ENCODE data around the gene PRKCA.
"Not testable (repeated sequence)": the region's sequence is repeated elsewhere in the genome, so short reads cannot be mapped to it uniquely, and the experiment has no call there.

Gene PRKCA

DNA sequence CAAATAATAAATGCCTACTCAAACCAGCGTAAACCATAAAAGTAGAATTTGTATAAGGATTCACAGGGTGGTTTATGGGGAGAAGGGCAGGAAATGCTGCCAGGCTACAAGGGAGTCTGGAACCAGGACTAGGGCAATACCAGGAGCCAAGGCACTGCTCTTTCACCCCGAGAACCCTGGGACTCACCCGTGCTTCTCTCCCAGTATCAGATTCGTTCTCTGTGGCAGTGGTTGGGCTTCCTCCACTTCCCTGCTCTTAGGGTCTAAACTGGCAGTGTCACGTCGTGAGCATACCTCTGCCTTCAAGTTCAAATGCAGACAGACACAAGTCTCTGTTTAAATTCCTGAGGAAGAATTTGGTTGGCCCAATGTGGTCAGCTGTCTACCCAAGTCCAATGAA is 49.3 kb downstream of the PRKCA start:
- no peak for DNase-seq (ENCODE audit: low read depth)

DNA sequence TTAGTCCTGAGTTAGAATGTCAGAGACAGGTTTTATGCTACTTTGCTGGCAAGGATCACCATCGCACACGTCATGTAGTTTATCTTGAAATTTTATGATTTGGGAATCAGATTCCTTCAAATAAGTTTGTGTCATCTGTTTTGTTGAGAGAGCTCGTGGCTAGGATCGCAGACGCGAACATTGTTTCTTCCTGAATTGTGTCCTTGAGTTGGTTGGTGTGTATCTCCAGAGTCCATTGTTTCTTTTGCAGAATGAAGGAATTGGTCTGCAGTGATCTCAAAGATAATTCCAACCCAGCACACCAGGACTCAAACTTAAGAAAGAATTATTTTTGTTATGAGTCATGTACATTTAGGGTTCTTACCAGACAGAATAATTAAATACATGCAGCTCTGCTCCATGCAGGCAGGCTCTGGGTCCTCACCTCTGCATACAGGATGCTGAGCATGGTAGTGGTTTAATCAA is 51.6 kb downstream of the PRKCA start:
- no peak for DNase-seq (ENCODE audit: low read depth)

DNA sequence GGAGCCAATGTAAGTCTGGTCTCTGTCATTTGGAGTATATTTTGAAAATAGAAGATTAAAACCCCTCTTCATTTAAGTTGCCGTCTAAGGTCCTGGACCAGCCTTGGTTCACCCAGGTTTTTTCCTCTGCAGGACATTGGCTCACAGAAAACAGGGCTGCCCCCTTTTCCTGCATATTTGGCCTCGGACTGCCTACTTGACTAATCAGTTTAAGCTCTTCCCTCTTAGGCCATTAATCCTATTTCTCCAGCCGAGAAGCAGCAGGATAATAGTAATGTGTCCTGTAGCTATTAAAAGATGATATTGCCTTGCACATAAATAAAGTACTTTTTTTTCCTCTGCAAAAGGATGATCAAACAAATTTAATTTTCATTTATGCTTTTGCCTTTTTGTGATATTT is 52.1 kb downstream of the PRKCA start:
- no peak for DNase-seq (ENCODE audit: low read depth)

DNA sequence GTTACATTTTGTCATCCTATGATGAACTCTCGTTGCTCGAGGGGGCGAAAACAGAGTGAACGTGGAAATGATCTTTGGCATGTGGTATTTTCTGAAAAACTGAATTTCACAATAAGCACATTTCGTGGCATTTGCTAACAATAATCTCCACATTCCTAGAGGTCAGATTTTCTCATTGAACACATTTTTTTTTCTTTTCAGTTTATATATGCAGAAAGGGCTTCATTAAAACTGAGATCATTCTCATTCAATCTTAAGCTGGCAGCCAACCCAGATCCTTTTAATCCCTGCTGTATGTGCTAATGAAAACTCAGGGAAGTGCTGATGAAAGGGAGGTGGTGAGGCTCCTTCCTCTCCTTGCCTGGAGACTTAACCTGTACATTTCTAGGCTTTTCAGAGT is 52.6 kb downstream of the PRKCA start:
- no peak for DNase-seq (ENCODE audit: low read depth)

DNA sequence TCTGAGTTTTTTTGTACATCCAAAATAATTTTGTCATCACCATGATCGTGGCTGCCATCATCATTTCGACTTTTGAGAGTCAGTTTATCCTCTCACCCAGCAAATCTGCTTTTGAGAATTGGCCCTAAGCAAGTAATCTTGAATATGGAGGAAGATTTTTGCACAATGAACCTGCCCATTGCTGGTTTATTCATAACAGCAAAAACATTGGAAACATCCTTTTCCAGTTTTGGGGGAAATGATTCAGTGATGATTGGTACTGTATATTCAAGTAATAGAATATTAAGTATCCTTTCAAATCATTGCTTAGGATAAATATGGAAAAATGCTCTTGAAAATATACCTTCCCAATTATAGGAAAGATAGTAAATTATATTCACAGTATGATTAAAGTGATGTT is 53.1 kb downstream of the PRKCA start:
- no peak for DNase-seq (ENCODE audit: low read depth)

DNA sequence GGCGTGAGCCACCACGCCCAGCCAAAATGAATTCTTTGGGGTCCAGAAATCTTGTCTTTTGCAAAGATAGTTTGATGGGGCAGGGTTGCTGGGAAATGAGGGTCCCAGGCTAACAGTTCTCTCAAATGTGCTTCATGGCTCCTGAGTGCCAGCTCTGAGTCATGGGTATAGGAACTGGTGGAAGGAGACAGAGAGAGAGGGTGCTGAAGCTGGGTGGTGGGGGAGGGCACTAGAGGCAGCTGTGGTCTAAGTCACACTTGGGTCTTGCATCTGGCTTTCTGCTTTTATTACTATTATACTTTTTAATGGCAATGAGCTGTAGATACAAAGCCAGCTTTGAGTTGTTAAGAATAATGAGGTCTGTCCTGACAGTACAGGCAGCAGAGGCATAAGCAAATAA is 54.6 kb downstream of the PRKCA start:
- no peak for DNase-seq (ENCODE audit: low read depth)

DNA sequence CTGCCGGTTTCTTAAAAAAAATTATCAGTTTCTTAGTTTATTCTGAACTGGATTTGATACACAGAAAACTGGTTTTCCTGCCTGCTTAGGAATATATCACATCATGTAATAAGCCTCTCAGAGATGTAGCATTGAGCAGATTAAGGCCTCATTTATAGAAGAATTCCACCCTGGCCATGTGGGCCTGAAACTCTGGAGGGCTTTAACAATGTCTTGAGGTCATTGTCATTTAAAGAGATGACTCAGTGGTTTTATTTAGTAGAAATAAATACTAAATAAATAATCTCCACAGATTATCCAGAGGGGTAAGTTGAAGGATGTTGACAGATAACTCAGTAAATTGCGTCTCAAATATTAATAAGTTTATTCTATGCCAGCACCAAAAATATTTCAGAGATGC is 56.9 kb downstream of the PRKCA start:
- DNase-seq (ENCODE audit: low read depth) = no peak

DNA sequence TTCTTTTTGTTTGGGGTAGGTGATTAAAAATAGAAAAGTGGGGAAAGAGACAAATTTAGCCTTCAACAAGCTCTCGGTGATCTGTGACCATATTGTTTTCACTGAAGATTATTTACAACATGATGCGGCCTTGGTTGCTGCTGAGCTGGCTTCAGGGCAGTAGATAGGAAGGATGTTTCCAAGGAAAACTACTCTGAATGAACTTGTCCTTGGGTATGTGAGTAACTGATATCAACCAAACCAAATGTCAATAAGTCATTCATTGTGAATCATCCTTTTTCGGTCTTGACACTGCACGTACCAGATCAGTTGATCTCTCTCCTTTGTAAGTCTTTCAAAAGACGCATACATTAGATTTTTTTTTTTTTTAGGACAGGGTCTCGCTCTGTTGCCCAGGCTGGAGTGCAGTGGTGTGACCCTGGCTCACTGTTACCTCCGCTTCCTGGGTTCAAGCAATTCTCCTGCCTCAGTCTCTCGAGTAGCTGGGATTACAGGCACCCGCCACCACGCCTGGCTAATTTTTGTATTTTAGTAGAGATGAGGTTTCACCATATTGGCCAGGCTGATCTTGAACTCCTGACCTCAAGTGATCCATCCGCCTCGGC is 58.6 kb downstream of the PRKCA start:
- DNase-seq (ENCODE audit: low read depth) = not testable (repeated sequence)

DNA sequence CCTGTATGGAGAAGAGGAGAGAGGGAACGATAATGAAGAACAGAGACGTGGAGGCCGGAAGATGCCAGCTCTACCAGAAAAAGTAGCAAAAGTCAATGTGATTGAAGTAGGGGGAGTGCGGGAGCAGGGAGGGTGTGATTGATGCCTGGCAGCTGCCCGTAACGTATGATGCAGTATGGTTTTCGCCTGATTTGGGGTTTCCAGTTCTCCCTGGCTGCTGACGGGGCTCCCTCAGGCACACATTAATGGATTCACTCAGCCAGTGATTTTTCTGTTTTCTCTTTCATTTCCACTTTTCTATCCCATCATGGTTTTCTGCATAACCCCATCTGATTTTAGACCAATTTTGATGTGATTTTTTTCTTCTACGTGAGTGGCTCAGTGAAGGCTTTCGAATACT is 62.1 kb downstream of the PRKCA start:
- DNase-seq (ENCODE audit: low read depth) = no peak

DNA sequence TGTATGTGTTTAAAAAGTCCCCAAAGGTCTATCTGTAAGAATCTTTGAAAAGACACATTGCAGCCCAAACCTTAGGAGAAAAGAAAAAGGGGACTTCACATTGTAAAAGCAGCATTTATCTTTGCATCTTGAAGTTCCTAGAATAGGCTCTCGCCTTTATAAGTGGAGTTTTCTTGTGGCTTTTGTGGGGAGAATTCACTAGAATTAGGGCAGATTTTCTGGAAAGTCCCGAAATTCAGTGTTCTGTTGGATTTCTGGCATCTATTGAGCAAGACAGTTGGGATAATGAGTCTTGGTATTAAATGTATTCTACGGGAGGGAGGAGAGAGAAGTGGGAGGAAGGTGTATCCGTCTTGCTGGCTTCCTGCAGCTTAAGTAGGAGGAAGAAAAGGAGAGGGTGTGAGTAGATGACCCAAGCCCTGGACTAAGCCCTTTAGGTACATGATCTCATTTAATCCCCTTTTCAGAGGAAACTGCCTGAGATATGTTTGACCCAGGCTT is 62.6 kb downstream of the PRKCA start:
- DNase-seq (ENCODE audit: low read depth) = no peak

DNA sequence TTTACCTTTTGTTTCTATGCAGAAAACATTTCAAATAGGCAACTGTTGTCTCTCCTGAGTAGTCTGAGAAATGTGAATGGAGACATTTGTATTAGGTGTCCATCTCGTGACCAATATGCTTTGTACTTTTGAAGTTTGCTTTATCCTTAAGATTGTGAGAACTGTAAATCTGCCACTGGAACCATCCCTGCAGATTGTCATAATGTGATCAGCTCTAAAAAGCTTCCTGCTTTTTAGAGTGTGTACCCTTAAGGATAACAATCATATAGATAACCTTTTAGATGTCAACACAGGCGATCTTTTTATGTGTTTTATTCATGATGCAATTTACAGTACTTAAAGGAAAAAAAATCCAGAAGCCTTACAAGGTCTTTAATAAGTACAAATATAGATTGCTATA is 63.5 kb downstream of the PRKCA start:
- DNase-seq (ENCODE audit: low read depth) = no peak

DNA sequence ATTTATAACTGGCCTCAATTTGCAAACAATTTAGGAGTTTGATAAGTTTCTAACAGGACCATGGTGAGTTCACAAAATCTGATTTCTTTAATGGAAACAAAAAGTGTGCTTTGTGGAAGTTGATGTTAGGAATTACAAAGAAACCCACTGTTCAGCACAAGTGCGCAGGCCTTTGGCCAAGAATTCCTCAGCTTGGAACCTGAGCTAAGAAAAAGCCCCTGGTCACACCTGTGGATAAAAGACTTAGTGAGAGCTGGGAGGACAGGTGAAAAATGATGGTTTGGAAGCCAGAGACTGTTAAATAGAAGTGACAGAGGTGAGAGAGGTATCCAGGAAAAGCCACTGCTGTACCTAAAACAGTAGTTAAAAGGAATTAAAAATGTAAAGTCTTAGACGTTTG is 64.7 kb downstream of the PRKCA start:
- DNase-seq (ENCODE audit: low read depth) = no peak

DNA sequence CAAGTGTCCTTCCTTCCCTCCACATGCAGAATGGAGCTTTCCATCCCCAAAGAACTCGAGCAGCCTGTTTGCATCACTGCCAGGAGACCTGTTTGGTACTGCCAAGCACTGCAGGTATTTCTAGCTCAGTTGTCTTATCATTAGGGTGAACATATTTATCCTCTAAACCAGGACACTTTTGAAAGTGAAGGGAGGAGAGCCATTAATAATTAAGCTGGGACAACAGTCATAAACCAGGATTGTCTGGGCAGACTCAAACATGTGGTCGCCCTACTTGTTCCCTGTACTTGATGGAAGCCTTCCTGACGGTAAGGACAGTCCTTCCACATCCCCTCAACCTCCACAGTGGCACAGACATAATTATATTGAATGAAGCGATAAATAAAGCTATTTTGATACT is 67.4 kb downstream of the PRKCA start:
- no peak for DNase-seq (ENCODE audit: low read depth)

DNA sequence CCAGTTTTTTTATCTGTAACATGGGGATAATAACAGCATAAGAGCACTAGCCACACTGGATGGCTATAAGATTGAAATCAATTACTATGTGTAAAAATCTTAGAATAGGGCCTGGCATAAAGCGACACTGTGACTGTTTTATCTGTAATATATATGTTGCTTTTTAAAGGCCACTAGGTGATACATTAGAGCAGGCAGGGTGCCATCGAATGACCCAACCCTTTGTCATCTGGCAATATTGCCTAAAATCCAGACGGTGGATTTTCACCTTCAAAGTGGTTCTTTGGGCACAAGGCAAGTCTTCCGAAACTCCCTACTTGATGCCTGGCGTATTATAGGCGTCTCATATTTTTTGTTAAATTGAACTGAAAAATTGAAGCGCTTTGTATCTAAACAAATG is 69.1 kb downstream of the PRKCA start:
- no peak for DNase-seq (ENCODE audit: low read depth)

DNA sequence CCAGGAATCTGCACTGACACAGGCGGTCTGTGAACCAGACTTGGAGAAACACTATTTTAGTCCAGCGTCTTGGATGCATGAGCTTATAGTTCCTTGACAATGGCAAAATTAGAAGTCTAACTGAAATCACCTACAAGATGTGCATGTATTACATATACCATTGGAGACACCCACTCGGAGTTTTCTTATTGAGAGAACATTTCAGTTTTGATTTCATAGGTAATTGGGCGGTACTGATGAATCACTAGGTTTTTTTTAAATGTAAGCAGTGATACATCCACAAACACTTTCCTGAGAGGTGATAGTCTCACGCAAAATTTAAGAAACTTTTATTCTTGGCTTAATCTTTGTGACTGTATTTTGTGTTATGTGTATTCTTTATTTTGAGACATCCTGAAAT is 69.8 kb downstream of the PRKCA start:
- no peak for DNase-seq (ENCODE audit: low read depth)

DNA sequence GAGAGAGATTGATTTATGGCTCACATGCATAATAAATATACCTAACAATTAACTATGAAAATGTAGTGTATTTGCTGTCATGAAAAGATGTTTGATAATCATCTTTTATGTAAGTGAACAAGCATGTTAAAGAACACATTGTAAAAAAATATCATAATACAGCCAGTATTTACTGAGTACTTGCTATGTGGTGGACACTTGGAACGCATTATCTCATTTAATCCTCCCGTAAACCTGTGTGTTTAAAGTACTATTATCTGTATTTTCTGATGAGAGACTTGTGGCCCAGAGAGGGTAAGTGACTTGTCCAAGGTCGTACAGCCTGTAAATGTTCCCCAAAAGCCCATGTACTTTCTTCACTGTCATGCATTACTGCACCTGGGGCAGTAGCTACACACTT is 70.7 kb downstream of the PRKCA start:
- DNase-seq (ENCODE audit: low read depth) = no peak

DNA sequence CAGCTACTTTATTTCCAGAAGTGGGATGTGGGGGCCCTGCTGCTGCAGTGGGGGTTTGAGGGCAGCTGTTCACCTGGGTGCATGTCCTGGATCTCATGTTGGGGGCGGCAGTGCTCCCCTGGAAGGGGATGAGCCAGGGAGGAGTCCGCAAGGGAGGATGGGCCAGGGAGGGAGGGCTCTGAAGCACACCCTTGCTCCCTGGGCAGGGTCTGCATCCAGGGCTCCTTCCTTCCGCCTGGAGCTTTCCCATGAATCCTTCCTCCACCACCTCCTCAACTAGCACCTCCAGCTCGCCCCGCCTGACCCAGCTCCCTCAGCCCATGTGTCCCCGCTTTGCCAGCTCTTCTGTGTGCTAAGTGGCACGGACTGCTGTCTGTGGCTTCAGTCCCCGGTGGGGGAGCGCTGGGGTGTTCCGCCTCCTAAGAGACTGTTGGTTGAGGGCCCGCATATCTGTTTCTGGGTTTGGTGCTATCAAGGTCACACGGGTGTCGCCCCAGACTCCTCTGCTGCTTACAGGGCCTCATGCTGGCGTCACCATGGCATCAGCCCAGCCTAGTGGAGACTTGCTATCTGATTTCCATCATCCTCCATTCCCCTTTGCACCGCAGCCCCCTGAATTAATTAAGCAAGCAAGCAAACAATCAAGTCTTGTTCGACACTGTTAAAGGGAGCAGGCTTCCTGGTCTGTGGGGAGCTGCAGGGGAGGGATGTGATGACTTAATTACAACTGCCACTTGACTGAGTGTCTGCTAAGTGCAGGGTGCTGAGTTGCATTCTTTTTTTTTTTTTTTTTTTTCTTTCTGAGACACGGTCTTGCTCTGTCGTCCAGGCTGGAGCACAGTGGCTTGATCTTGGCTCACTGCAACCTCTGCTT is 71.8 kb downstream of the PRKCA start:
- DNase-seq (ENCODE audit: low read depth) = peak; percentile 42

DNA sequence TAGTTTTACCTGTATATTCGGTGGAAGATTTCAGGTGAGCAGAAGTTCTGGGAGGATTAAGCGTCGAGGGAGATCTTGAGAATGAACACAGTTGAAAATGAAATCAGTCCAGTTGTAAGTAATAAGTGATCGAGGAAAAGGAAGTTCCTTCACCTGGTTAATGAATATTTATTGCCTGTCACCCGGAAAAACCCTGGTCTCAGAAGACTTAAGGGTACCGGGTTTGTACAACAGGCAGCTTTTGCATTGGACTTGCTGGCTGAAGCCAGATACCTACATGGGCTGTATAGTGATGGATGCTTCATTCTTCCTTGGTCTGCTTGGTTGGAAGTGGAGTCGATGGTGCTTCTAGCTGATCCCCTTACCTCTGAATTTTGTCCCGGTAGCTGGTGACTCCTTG is 72.7 kb downstream of the PRKCA start:
- DNase-seq (ENCODE audit: low read depth) = no peak

DNA sequence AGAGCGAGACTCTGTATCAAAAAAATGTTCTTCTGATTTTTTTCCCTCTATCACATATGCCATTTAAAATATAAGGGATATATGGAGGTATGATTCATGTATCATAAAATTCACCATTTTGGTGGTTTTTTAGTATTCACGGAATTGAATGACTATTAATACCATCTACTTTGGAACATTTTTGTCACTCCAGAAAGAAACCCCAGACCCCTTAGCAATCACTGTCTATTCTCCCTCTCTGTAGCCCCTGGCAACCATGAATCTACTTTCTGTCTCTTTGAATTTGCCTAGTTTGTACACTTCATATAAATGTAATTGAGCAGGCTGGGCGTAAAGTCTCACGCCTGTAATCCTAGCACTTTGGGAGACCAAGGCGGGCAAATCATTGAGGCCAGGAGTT is 75.9 kb downstream of the PRKCA start:
- DNase-seq (ENCODE audit: low read depth) = no peak

DNA sequence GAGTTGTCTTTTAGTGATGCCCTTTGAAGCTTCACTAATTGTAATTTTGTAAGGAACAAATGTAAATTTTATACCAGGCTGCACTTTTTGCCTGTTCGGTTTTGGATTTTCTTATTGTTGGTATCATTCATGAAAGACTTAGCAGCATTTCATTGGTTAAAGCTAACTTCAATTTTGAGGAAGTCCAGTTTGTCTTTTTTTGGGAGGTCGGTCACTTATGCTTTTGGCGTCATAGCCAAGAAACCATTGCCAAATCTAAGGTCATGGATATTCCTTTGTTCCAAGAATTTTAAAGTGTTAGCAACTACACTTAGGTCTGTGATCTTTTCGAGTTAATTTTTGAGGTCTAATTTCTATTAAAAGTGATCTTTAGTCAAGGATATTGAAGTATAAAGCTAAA is 77.1 kb downstream of the PRKCA start:
- DNase-seq (ENCODE audit: low read depth) = no peak

DNA sequence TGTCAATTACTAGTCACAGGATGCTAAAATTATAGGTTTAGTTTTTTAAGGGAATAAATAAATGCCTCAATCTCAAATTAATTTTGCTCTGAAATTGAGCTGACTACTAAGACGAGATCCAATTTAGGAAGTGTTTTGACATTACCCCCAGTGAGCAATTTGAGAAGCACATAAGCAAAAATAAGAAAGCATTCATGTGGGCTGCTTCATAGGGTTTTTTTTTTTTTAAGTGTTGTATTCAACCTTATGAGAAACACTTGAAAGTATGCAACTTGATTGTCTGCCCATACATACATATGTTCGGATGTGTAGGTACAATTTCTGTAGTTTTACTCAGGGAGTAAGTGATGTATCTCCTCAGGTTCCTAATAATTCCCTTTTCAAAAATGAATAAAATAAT is 77.6 kb downstream of the PRKCA start:
- no peak for DNase-seq (ENCODE audit: low read depth)

DNA sequence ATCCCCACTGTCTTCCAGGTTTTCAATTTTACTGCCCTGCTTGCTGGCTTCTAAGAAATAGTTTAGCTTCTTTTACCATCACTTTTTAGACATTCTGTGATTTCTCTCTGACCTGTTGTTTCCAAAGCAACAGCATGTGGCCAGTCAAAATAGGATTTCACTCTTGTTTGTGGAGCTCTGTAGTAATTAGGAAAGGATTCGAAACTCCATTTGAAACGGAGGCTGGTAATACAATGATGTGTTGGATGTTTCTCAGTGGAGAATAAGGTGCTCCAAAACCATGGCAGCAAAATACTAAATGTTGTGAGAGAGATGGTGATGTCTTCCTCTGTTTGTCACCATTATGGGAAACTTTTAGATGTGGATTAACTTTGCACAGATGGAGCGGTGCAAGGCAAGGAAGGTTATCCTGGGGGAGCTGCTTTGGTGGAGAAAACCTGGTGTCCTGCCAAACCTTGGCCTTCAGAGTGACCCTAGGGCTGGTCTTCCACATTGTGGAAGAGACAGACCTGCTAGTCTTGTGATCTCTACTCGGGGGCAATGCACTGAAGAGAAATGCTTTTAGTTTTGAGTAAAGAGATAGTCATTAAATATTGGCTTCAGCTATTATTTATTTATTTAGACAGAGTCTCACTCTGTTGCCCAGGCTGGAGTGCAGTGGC is 79.4 kb downstream of the PRKCA start:
- no peak for DNase-seq (ENCODE audit: low read depth)

DNA sequence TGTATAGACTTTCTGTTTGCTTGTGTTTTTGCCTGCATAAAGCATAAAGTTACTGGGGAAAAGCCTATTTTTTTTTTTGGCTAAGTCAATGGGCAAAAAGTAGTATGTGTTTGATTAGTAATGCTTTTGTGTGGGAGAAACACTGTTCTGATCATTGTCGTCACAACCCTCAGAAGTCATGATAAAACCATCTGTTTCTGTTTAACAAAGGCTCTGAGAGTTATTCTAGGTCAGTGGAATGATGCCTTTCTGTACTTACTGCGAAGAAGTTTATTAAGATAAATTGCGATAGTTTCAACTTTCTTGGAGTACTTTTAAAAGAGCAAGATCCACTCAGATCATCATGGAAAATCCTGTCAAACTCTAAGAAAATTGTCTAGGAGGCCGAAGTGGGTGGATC is 80.9 kb downstream of the PRKCA start:
- no peak for DNase-seq (ENCODE audit: low read depth)
